ENCODE data around the gene GDF7.
A peak's percentile ranks its signal among the peaks of the same experiment; 100 is the strongest.

The GDF7 gene

GRCh38 chr2:20674309-20674965, 7.5 kb downstream of the GDF7 start:
- no peak for DNase-seq (ENCODE audit: low read depth)

GRCh38 chr2:20674974-20675679, 8.2 kb downstream of the GDF7 start:
- DNase-seq (ENCODE audit: low read depth), result peak; percentile 73

DNA sequence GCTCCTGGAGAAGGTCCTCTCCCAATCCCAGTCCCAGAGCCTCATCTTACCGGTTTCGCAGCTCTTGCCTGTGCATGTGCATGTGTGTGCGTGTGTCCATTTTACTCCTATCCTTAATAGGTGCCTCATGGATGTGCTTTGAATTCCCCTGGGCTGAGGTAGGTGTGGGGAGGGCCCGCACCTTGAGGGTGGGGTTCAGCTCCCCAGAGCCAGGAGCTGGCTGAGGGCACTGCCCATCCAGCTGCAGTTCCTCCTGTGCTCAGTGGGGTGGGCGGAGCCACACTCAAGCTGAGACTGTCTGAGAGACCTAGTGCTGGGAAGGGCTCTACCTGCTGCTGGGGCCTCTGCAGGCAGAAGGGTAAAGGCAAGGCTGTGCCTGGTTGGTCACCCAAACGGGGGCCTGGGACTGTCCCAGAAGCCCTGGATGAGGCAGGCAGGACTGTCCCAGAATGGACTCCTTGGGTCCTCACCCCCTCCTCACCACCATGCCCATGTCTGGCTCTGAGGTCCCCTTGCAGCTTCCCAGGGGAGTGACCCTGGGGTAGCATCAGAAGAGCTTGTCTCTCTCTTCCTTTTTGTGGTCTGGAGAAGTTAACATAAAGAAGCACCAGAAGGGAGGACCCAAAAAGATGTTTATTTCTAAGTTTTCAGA, 8.9 kb downstream of the GDF7 start:
- no peak for DNase-seq (ENCODE audit: low read depth)

DNA sequence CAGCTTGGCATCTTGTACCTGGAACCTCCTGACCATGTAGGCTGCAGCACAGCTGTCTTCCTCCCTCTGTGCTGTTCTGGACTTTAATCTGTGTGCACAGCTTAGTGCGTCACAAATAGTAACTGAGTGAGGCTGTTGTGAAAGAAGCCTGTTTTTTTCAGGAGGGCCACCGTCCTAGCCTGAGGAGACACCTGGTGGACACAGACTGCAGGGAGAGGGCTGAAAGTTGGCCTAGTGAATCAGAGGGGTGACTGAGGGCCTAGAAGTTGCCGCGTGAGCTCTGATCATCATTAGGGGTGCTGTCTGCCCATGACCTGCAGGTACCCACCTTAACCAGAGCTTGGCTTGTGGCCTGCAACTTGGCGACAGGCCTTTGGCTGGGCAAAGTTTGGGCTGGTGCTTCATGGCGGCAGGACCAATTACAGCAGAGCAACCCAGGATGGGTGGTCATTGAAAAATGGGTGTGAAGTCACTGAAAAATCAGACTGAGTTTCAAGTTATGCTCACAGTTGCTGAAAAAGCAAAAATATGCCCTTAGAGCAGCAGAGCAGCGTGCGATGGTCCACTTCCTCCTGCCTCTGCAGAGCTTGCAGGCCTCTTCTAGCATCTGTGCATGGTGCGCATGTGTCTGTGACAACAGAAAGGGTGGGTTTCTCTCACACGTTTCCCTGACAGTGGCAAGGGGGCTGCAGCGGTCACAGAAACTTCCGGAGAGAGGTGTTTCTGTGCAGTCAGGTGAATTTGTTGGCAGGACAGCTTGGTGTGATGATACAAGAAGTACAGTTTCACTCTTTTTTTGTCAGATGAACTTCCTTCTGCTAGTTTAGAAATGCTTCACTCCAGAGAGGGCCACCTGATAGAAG, 9.6 kb downstream of the GDF7 start:
- DNase-seq (ENCODE audit: low read depth), result no peak

GRCh38 chr2:20677301-20678085, 10.5 kb downstream of the GDF7 start:
- no peak for DNase-seq (ENCODE audit: low read depth)

GRCh38 chr2:20678086-20678395, 11.1 kb downstream of the GDF7 start:
- DNase-seq (ENCODE audit: low read depth), result no peak

DNA sequence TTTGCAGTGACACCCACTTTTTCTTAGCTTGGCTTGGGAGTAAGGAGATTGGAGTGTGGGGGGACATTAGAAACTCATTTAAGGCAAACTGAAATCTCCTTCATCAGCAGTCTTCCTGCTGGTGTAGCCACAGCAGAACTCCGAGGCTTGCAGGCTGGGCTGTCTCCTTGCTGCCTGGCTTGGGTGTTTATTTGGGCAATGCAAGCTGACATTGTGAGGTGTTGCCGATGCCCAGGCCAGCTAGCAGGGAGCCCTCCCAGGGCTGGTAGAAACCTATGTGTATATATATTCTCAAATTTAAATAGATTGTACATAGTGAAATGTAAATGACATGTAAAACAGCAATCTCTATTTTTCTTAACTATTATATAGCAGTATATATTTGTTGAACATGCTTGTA, 11.8 kb downstream of the GDF7 start:
- no peak for DNase-seq (ENCODE audit: low read depth)

DNA sequence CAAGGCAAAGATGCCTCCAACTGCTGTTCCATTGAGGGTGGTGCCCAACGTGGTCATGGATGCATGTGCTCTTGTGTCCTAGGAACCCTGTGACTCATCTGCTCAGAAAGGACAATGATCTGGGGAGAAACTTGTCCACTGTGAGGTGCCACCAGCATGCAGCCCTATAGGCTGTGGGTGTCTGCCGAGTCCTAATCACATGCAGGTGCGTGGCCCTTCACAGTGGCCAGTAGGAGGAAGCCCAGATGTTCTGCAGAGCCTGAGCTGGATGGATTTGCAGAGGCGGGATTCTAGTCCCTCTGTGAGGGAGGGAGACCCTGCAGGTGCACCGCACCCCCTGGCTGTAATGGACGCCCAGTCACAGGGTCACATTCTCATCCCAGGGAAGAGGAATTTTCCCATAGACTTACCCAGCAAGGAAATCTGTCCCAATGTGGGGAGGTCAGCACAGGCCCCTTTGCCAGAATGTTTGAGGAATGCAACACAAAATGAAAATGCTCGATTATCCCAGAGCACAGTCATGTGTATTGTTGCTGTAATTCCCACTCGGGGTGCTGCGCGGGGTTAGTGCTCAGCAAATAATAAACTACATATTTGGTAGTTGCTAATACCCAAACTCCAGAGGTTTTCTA, 13.9 kb downstream of the GDF7 start:
- no peak for DNase-seq (ENCODE audit: low read depth)

DNA sequence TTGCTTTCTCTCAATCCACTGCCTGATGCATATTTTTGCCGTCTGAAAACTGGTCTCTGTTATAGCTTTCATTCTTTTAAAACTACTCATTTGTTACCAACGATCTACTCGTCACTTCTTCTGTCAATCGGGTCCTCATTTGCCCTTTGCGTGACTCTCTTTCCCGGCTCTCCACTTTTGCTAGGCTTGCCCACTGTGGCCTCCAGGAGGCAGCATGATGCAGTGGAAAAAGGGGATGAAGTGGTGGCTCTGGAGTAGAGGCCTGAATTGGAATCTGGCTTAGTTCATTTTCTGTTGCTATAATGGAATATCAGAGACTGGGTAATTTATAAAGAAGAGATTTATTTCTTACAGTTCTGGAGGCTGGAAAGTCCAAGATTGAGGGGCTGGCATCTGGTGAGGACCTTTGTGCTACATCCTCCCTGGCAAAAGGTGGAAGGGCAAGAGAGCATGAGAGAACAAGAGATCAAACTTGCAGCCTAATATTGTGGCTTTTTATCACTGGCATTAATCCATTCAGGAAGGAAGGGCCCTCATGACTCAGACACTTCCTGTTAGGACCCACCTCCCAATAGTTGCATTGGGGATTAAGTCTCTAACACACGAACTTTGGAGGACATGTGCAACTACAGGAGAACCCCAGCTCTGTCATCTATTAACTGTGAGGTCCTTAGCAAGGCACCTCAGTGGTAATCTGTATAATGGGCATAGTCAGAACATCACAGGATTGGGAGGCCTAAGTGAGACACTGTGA, 15.4 kb downstream of the GDF7 start:
- no peak for DNase-seq (ENCODE audit: low read depth)

- DNase-seq (ENCODE audit: low read depth), result no peak
Measured at GRCh38 chr2:20684581-20685063, 17.7 kb downstream of the GDF7 start.

DNA sequence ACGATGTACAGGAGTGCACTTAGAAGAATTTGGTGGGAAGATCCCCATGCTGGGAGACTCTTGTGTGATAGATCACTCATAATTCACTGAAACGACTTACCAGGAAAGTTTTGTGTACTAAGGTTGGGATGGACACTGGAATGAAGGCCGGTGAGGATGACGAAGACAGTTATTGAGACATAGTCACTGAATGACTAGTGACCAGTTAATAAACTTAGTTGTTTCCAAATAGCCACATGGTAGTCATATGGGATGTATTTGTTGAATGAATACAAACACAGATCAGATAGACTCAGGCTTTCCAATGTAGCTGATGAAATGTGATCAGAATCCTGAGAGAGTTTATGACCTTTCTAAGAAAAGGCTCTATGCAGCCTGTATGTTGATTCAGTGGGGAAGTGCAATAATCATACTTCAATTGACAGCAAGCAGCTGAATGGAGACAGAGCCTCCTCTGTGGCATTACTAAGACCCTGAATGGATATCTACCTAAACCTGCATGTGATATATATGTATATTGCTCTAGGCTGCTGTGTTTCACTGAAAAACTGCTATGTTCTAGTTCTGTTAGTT, 20.4 kb downstream of the GDF7 start:
- DNase-seq (ENCODE audit: low read depth), result no peak

- DNase-seq (ENCODE audit: low read depth), result no peak
Measured at GRCh38 chr2:20689428-20690264, 22.7 kb downstream of the GDF7 start.

DNA sequence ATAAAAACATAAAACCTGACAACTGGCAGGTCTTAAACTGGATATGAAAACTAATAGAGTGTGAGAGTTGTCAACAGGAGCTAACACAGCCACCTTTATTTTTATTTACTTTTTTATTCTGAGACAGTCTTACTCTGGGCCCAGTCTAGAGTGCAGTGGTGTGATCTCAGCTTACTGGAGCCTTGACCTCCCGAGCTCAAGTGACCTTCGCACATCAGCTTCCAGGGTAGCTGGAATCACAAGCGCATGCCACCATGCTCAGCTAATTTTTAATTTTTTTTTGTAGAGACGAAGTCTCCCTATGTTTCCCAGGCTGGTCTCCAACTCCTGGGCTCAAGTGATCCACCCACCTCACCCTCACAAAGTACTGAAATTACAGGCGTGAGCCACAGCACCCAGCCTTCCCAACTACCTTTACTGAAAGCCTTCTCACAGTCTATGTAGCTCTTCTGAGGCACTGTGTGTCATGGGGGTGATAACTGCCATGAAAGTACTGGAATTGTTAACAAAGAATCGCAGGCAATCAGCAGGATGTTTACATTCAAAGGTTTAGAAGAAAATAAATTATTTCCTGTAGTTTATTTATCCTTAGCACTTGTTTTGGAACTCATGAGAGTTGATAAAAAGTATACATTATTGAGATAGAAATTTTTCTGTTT, 24.3 kb downstream of the GDF7 start:
- DNase-seq (ENCODE audit: low read depth), result no peak

DNA sequence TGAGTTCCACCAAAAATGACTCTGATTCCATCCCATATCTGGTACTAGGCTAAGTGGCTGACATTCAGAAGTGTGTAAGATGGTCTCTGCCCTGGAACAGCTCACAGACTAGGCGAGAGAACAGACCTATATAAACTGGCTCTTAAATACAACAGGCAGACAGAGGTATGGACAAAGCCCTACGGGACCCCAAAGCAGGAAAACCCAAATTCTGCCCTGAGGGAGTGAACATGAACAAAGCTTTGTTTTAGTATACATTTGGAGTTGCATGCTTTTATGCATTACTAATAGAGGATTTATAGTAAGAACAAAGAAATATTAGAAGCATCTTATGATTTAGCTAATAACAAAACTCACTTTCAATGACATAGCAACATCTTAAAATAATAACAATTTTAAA, 25.1 kb downstream of the GDF7 start:
- no peak for DNase-seq (ENCODE audit: low read depth)

GRCh38 chr2:20693317-20693716, 26.4 kb downstream of the GDF7 start:
- DNase-seq (ENCODE audit: low read depth), result no peak

DNA sequence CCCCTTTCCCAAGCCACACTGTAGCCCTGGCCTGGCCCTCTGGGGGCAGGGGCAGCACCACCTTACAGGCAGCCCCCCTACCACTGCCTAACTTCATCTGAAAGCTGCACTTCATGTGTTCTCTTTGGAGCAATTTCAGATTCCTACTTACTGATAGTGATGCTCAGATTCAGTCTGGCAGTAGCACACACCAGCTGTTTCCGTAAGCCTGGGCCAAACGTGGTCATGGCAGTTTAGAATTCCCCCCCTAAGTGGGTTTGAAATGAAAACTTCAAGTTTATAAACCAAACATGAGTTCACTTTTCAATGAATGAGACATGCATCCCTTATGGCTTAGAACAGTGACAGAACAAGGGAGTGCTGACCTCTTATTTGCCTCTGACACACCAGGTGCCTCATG, 29.4 kb downstream of the GDF7 start:
- no peak for DNase-seq (ENCODE audit: low read depth)

DNA sequence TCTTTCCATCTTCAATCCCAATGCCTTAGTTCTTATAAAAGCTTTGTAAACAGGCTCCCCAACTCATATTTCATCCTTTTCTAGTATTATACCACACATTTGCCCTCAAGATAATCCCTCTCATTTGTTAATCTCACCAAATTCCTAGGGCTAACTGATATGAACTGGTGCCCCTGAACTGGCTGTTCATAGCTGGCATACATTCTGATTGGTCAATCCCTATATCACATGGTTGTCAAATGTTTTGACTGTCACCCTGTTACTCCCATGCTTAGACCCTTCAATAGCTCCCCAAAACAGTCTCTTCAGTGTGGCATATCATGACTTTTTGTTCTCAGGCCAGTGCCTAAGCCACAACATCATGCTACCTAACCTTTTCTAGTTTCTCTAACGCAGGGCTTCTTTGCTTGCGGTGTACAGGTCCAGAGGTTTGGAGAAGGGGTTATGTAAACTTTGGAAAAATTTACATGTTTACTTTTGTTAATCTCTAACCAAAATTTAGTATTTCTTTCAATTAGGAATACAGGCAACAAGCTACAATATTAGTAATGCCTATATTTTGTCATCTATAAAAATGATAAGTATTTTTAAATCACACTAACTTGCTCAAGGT, 30.5 kb downstream of the GDF7 start:
- DNase-seq (ENCODE audit: low read depth), result no peak

- DNase-seq (ENCODE audit: low read depth), result no peak
Measured at GRCh38 chr2:20698916-20699613, 32.1 kb downstream of the GDF7 start.

Data from stromal cell of bone marrow (primary cell).